Stimulated activated CD8-positive, alpha-beta memory T cell treated with anti-CD3 and anti-CD28 coated beads, Interleukin-15, amount 100 ng/mL, for 24 hours (primary cell): ENCODE results near the gene LAP3.
A peak's percentile ranks its signal among the peaks of the same experiment; 100 is the strongest.
"Not testable (repeated sequence)": the region's sequence is repeated elsewhere in the genome, so short reads cannot be mapped to it uniquely, and the experiment has no call there.

Experiments used
- DNase-seq: peaks from one replicate; pipeline ENCODE4 v3.0.0-alpha.2; 2020; ENCODE audit warnings: low read depth

Gene LAP3

GRCh38 chr4:17562157-17562556, 14.8 kb upstream of the LAP3 start:
- DNase-seq = no peak

GRCh38 chr4:17565846-17566245, 11.2 kb upstream of the LAP3 start:
- no peak for DNase-seq

GRCh38 chr4:17567271-17567670, 9.7 kb upstream of the LAP3 start:
- no peak for DNase-seq

- DNase-seq = no peak
Observed at GRCh38 chr4:17574206-17574605, 2.8 kb upstream of the LAP3 start.

GRCh38 chr4:17575177-17575576, 1.8 kb upstream of the LAP3 start:
- not testable (repeated sequence) for DNase-seq

- DNase-seq = no peak
Observed at GRCh38 chr4:17577665-17578481, 875 bp downstream of the LAP3 start.

- no peak for DNase-seq
Observed at GRCh38 chr4:17578482-17578891, 1.5 kb downstream of the LAP3 start.

GRCh38 chr4:17580969-17581368, 4.0 kb downstream of the LAP3 start:
- DNase-seq = no peak

- DNase-seq = no peak
Observed at GRCh38 chr4:17583276-17583675, 6.3 kb downstream of the LAP3 start.

GRCh38 chr4:17583941-17584340, 6.9 kb downstream of the LAP3 start:
- no peak for DNase-seq

- DNase-seq = no peak
Observed at GRCh38 chr4:17584521-17585213, 7.7 kb downstream of the LAP3 start.

- DNase-seq = no peak
Observed at GRCh38 chr4:17587094-17587822, 10.3 kb downstream of the LAP3 start.

- DNase-seq = no peak
Observed at GRCh38 chr4:17589355-17589754, 12.4 kb downstream of the LAP3 start.

GRCh38 chr4:17595471-17596005, 18.5 kb downstream of the LAP3 start:
- DNase-seq = no peak

GRCh38 chr4:17597517-17597916, 20.5 kb downstream of the LAP3 start:
- no peak for DNase-seq

GRCh38 chr4:17599826-17600225, 22.8 kb downstream of the LAP3 start:
- DNase-seq = no peak

GRCh38 chr4:17605236-17605635, 28.2 kb downstream of the LAP3 start:
- no peak for DNase-seq

- no peak for DNase-seq
Observed at GRCh38 chr4:17613761-17614415, 36.9 kb downstream of the LAP3 start.

GRCh38 chr4:17614416-17615299, 37.7 kb downstream of the LAP3 start, which contains the start of gene MED28:
TSS of gene MED28 (plus strand) at chr4:17614641. CDS start at chr4:17614655, 14 bp downstream.
- DNase-seq = peak; percentile 89

GRCh38 chr4:17616283-17616682, 39.3 kb downstream of the LAP3 start:
- no peak for DNase-seq

GRCh38 chr4:17618926-17619325, 41.9 kb downstream of the LAP3 start:
- DNase-seq = no peak
